Fibroblast of the conjunctiva (primary cell): Measurements from ENCODE around the gene SLC25A2.
"Not testable (repeated sequence)": the region's sequence is repeated elsewhere in the genome, so short reads cannot be mapped to it uniquely, and the experiment has no call there.

ENCODE experiments used
- DNase-seq: peaks from one replicate; pipeline ENCODE4 v3.0.0-alpha.2; 2010; ENCODE audit warnings: low read depth

Gene SLC25A2

GRCh38 chr5:141303756-141304155, at the start of gene SLC25A2:
Gene SLC25A2, minus strand, starts transcription at chr5:141304049. Its CDS starts 184 bp downstream, at chr5:141303865.
- no peak for DNase-seq

- DNase-seq = no peak
These were observed 47.7 kb upstream of the SLC25A2 start for GRCh38 chr5:141351591-141351990.

DNA sequence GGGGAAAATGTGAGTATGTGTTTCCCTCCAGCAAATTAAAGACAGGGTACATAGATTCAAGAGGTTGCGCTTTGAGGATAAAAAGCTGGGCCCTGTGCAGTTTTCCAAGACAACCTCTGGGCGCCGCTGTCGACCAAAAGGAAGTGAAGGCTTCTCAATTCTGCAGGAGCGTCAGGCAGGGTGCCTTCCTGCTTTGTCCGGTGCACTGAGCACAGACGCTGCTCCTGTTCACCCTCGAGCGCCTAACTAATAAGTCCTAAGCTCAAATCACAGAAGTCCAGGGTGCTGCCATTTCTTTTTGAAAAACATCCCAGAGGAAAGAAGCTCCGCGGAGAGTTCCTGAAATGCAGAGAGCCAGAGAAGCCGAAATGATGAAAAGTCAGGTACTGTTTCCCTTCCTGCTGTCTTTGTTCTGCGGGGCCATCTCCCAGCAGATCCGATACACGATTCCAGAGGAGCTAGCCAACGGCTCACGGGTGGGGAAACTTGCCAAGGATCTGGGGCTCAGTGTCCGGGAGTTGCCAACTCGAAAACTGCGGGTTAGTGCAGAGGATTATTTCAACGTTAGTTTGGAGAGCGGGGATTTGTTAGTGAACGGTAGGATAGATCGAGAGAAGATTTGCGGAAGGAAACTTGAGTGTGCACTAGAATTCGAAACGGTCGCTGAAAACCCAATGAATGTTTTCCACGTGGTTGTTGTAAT, 46.2 kb upstream of the SLC25A2 start, which contains the start of gene PCDHGB1:
PCDHGB1 (plus strand) TSS at position 183 of the 703 bp plus-strand sequence; CDS start at position 345, 162 bp downstream.
- DNase-seq = no peak

DNA sequence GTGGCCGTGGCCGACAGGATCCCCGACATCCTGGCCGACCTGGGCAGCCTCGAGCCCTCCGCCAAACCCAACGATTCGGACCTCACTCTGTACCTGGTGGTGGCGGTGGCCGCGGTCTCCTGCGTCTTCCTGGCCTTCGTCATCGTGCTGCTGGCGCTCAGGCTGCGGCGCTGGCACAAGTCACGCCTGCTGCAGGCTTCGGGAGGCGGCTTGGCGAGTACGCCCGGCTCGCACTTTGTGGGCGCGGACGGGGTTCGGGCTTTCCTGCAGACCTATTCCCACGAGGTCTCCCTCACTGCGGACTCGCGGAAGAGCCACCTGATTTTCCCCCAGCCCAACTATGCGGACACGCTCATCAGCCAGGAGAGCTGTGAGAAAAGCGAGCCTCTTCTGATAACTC, 42.2 kb upstream of the SLC25A2 start:
- DNase-seq = not testable (repeated sequence)

DNA sequence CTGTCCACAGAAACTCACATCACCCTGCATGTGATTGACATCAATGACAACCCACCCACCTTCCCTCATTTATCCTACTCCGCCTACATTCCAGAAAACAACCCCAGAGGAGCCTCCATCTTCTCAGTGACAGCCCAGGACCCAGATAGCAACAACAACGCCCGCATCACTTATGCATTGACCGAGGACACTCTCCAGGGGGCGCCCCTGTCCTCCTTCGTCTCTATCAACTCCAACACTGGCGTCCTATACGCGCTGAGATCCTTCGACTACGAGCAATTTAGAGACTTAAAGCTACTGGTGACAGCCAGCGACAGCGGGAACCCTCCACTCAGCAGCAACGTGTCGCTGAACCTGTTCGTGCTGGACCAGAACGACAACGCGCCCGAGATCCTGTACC, 41.5 kb upstream of the SLC25A2 start:
- DNase-seq = no peak

GRCh38 chr5:141343953-141344463, 40.2 kb upstream of the SLC25A2 start:
- DNase-seq = no peak

- peak; percentile 38 for DNase-seq
These were observed 39.5 kb upstream of the SLC25A2 start, which contains the start of gene PCDHGA3 for GRCh38 chr5:141343242-141343952. Gene PCDHGA3, plus strand, starts transcription at chr5:141343829. Its CDS starts 205 bp downstream, at chr5:141344034.

DNA sequence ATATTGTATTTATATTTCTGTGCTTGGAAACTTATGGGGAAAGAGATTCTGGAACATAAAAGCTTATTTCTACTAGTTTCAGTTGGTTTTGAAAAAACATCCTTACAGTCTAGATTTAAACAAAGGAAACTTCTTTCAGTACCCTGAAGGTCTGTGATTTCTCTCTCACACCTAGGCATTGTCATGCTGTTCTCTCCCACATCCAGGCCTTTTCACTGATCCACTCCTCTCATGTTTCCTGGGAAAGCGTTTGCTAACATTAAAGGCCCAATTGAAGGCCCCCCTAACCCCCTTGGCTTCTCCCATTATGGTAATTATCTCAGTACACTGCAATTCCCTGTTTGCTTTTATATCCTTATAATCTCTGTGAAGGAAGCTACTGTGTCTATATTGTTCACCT, 38.9 kb upstream of the SLC25A2 start:
- no peak for DNase-seq

DNA sequence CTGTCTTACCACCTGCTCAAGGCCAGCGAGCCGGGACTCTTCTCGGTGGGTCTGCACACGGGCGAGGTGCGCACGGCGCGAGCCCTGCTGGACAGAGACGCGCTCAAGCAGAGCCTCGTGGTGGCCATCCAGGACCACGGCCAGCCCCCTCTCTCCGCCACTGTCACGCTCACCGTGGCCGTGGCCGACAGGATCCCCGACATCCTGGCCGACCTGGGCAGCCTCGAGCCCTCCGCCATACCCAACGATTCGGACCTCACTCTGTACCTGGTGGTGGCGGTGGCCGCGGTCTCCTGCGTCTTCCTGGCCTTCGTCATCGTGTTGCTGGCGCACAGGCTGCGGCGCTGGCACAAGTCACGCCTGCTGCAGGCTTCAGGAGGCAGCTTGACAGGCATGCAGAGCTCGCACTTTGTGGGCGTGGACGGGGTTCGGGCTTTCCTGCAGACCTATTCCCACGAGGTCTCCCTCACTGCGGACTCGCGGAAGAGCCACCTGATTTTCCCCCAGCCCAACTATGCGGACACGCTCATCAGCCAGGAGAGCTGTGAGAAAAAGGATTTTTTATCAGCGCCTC, 37.0 kb upstream of the SLC25A2 start:
- DNase-seq = not testable (repeated sequence)

DNA sequence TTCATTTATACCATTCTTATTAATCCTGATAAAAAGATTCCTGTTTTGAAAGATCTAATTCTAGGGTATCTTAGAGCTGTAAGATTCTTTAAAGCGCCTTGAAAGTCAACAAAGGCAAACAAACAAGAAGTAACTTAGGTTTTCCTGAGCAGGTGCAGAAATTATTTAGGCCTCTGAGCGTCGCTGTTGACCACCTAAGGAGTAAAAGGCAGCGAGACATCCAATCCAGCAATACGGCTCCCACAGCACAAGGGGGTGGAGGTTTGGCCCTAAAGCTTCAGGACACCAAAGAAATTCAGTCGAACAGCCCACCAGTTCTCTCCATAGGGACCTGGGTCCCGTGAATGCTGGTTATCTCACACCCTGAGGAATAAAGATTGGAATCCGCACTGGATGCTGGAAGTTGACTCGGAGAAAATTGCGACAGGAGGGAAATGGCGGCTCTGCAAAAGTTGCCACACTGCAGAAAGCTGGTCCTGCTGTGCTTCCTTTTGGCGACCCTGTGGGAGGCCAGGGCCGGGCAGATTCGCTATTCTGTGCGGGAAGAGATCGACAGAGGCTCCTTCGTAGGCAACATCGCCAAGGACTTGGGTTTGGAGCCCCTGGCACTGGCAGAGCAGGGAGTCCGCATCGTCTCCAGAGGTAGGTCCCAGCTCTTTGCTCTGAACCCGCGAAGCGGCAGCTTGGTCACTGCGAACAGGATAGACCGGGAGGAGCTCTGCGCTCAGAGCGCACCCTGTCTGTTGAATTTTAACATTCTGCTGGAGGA, 34.9 kb upstream of the SLC25A2 start, which contains the start of gene PCDHGA2:
PCDHGA2 (plus strand) TSS at position 223 of the 769 bp plus-strand sequence.
- peak; percentile 23 for DNase-seq

DNA sequence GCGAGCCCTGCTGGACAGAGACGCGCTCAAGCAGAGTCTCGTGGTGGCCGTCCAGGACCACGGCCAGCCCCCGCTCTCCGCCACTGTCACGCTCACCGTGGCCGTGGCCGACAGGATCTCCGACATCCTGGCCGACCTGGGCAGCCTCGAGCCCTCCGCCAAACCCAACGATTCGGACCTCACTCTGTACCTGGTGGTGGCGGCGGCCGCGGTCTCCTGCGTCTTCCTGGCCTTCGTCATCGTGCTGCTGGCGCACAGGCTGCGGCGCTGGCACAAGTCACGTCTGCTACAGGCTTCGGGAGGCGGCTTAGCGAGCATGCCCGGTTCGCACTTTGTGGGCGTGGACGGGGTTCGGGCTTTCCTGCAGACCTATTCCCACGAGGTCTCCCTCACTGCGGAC, 28.7 kb upstream of the SLC25A2 start:
- not testable (repeated sequence) for DNase-seq

DNA sequence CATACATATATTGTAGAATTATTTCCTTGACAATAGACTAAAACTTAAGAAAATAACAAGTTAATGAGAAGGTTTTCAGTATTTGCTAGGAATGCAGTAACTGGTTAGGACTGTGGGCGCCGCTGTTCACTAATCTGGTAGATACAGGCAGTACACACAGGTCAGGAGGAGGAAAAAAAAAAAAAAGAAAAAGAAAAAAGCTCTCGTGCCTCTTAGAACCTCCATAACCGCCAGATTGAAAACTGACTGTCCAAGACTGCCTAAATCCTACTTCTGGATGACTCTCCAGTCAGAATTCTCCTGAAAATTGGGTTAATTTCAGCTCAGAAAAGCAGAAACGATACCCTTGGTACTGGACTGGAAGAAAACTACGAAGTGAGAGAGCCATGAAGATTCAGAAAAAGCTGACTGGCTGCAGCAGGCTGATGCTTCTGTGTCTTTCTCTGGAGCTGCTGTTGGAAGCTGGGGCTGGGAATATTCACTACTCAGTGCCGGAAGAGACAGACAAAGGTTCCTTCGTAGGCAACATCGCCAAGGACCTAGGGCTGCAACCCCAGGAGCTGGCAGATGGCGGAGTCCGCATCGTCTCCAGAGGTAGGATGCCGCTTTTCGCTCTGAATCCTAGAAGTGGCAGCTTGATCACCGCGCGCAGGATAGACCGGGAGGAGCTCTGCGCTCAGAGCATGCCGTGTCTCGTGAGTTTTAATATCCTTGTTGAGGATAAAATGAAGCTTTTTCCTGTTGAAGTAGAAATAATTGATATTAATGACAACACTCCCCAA, 26.6 kb upstream of the SLC25A2 start, which contains the start of gene PCDHGA1:
PCDHGA1 (plus strand) TSS at position 216 of the 782 bp plus-strand sequence.
- peak; percentile 22 for DNase-seq

DNA sequence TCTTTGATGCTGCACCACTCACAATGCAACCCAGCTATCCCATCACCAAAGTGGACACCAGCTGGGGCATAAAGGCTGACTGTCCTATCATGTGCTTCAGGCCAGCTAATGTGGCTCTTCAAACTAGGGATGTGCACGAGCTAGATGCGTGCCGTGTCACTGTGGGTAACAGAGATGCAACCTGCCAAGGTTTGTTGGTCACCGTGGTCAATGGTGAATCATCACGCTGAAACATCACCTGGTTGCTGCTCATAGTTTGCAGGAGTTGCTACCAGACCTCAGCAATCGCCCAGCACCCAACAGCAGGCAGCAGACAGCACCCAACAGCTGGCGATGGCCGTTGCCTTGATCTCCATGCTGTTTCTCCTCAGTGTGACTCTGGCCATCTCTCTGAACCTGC, 24.4 kb upstream of the SLC25A2 start:
- no peak for DNase-seq

DNA sequence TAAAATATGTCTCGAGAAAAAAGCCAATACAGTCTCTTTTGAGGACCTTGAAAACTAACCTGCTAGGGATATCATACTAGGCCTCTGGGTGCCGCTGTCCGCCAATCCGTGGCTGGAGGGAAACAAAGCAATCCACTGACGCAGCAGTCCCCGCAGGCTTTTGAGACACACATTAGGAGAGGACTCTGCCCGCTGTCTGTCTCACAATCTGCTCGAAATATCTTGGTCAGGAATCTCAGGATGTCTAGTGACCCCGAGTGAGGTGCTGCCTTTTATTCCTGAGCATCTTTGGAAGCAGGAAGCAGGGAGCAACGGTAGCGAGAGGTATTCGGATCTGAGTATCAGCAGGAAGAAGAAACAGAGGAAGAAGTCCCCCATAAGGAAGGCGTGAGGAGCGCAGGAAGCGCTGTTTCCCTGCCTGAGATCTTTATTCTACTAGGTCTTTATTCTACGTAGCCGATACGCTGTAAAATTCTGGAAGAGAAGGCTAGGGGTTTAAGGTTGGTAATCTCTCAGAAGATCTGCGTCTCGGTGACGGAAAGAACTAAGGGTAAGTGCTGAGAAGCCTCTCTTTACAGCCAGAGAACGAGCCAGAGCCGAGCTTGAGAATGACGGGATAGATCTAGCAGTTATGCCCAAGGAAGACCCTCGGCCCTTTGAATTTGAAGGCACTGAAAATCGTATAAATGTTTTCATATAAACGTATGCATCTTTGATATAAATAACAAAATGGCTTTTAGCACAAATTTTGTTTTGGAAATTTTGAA, 22.4 kb upstream of the SLC25A2 start:
- DNase-seq = peak; percentile 26

DNA sequence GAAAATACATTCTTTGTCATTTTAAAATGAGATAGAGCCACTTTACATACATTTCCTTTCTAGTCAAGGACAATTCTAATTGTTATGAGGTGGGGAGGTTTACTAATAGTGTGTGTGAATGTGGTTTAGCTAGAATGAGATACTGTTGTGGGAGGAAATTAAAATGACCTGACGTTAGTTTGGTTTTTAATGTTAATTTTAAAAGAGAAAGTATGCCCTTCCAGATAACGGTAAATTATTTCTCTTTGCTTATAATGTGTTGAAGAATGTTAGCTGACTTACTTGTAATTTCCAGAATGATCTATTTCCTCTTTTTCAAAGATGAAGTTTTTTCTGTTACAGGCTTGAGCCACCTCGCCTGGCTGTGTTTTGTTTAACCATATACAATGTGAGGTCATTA, 18.4 kb upstream of the SLC25A2 start:
- DNase-seq = no peak

DNA sequence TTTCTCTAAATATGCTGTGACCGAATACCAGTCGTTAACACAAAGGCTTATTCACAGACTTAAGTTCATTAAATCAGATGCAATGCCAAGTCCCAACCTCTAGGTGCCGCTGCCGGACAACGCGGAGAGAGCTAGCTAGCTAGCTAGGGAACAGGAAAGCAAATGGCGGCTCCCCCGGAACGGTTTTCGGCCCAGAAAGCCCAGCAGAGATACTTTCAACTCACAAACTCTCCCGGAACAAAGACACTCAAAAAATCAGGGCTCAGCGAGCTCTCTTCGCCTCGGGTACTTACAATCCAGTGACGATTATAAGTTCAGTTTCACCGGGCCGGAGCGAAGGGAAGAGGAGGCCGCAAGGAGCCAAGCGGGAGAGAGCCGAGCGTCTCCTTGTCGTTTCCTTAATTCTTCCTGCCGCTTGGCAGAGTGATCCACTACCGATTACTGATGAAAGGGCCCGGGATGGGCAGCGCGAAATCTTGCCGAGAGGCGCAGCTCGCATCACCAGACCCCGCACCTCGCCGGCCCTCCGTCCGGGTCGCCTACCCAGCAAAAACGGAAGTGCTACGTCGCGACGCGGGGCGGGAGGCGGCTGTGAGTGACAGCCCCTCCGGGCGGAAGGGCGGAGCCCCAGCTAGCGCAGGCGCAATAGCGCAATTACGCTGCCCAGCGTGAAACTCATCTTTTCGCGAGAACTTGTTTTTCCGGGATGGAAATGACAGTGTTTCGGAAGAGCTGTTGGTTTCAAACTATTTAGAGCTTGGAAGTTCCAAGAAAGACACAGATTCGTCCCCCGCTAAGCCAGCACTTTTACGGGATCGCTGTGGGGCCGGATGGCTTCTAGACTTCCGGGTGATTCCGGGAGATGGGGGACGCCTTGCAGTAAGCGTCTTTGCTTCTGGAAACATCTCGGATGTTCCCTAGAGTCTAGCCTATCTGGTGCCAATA, 16.6 kb upstream of the SLC25A2 start, which contains the start of gene TAF7:
TAF7 (minus strand) TSS at position 560 of the 945 bp plus-strand sequence. CDS start 740 bp downstream, outside the sequence.
- DNase-seq = peak; percentile 91

DNA sequence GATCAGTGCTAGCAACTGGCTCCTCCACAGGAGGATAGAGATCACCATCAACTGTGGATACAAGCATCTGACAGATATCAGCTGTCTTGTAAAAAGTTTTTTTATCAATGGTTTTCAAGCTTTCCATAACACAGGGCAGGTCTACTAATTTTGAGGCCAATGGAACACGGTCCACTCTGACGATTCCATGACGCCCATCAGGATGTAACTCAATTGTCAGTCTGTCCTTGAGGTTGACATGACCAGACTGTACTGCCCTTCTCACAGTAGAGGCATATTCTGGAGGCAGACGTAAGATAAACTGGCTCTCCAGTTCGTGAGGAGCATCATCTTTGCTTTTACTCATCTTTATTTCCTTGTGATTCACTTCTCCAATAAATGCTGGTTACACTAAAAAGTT, 15.8 kb upstream of the SLC25A2 start:
- no peak for DNase-seq

- DNase-seq = no peak
These were observed 15.4 kb upstream of the SLC25A2 start for GRCh38 chr5:141319202-141319601.

- not testable (repeated sequence) for DNase-seq
These were observed 13.1 kb upstream of the SLC25A2 start for GRCh38 chr5:141316963-141317362.
